Caco-2 (cell line): ENCODE data around the gene DOCK4. TPM values are rescaled to one million over a fixed set of nuclear protein-coding genes. Genes with fewer than 3 reads are reported as not detected.

Experiments
- BruUV-seq: library from RNA; stranded (reverse); fragments of 400-500 nt; replicated peaks from 2 replicates; lab custom pipeline; 2021; lab: Mats Ljungman, UMichigan
- CTCF ChIA-PET: fragments of 300-600 bp; sonication (Branson Sonifier 250); formaldehyde crosslinking; loops from one replicate; lab custom pipeline; 2022; ENCODE audit warnings: antibody characterized with exemption; lab: Charles Lee
- POLR2A ChIA-PET: fragments of 300-600 bp; sonication (Branson Sonifier 250); formaldehyde crosslinking; loops from one replicate; lab custom pipeline; 2022; ENCODE audit warnings: antibody characterized with exemption; lab: Charles Lee
- DNase-seq, 2 experiments: peaks; one replicate each; pipeline versions ENCODE4 v3.0.0 to v3.0.0-alpha.2; 2020 to 2022
- H3K27me3 ChIP-seq: replicated peaks from 2 replicates; pipeline ENCODE4 v1.6.0; 2011; ENCODE audit warnings: low read length; ENCODE audit not compliant: control insufficient read depth, insufficient read depth
- H3K36me3 ChIP-seq: 2 replicates; pipeline ENCODE4 v1.5.1; 2011; ENCODE audit warnings: low read length; ENCODE audit not compliant: control insufficient read depth, insufficient read depth
- H3K4me1 ChIP-seq: fragments of 250-450 bp; sonication (Bioruptor Pico); 2 replicates; pipeline ENCODE4 v1.5.1; 2020; ENCODE audit warnings: mild to moderate bottlenecking
- H3K4me3 ChIP-seq: 2 replicates; pipeline ENCODE4 v1.5.1; 2011; ENCODE audit warnings: low read depth, mild to moderate bottlenecking, control low read depth, low read length
- H3K9me3 ChIP-seq: fragments of 250-450 bp; sonication (Bioruptor Pico); 2 replicates; pipeline ENCODE4 v1.5.1; 2020; ENCODE audit warnings: mild to moderate bottlenecking, moderate library complexity
- H3K27ac Mint-ChIP-seq: one replicate; pipeline ENCODE4 v1.8.0; 2022; ENCODE audit warnings: mixed read lengths; ENCODE audit not compliant: unreplicated experiment
- H3K27me3 Mint-ChIP-seq: one replicate; pipeline ENCODE4 v1.8.0; 2022; ENCODE audit warnings: mixed read lengths; ENCODE audit not compliant: insufficient read depth, unreplicated experiment
- H3K36me3 Mint-ChIP-seq: one replicate; pipeline ENCODE4 v1.8.0; 2022; ENCODE audit warnings: mild to moderate bottlenecking, mixed read lengths; ENCODE audit not compliant: insufficient read depth, unreplicated experiment
- H3K4me1 Mint-ChIP-seq: one replicate; pipeline ENCODE4 v1.8.0; 2022; ENCODE audit warnings: low read depth, mixed read lengths; ENCODE audit not compliant: unreplicated experiment
- H3K4me3 Mint-ChIP-seq: one replicate; pipeline ENCODE4 v1.8.0; 2022; ENCODE audit warnings: mild to moderate bottlenecking, moderate library complexity, mixed read lengths; ENCODE audit not compliant: unreplicated experiment
- H3K9me3 Mint-ChIP-seq: one replicate; pipeline ENCODE4 v1.8.0; 2022; ENCODE audit warnings: mixed read lengths; ENCODE audit not compliant: unreplicated experiment
- intact Hi-C: fragments of 100-400 bp; cut with micrococcal nuclease; formaldehyde crosslinking; loops from one replicate; pipeline ENCODE4 v1.10.0; 2022; ENCODE audit not compliant: unreplicated experiment
- total RNA-seq: library from RNA; stranded (reverse); gene quantifications from 2 replicates; pipeline ENCODE4 v1.2.3, GENCODE V29; 2022
- TF ChIP-seq, protein P1 (sequence below), 2 experiments: fragments of 200-600 bp in 1 of 2; IDR thresholded peaks; 1 replicate in 1 of 2; 2 replicates in 1 of 2; pipeline versions ENCODE4 v1.5.1 to v1.8.0; 2011 to 2022; ENCODE audit warnings: antibody characterized with exemption in 1 of 2, control low read depth in 1 of 2, inconsistent platforms in 1 of 2, low read depth in 1 of 2, low read length in 1 of 2, mild to moderate bottlenecking in 1 of 2, moderate library complexity in 1 of 2; ENCODE audit not compliant: insufficient read depth in 1 of 2, severe bottlenecking in 1 of 2, unreplicated experiment in 1 of 2

DOCK4 gene
- total RNA-seq, 1 experiment from 2014 or later: 2.0 TPM

- H3K27me3 Mint-ChIP-seq: no peaks in the 10 kb centered on the region
- H3K4me3 Mint-ChIP-seq: no peak overlapping the region
- ChIA-PET CTCF (no interaction called here), POLR2A (no interaction called here)
- TF ChIP-seq, protein P1, sequence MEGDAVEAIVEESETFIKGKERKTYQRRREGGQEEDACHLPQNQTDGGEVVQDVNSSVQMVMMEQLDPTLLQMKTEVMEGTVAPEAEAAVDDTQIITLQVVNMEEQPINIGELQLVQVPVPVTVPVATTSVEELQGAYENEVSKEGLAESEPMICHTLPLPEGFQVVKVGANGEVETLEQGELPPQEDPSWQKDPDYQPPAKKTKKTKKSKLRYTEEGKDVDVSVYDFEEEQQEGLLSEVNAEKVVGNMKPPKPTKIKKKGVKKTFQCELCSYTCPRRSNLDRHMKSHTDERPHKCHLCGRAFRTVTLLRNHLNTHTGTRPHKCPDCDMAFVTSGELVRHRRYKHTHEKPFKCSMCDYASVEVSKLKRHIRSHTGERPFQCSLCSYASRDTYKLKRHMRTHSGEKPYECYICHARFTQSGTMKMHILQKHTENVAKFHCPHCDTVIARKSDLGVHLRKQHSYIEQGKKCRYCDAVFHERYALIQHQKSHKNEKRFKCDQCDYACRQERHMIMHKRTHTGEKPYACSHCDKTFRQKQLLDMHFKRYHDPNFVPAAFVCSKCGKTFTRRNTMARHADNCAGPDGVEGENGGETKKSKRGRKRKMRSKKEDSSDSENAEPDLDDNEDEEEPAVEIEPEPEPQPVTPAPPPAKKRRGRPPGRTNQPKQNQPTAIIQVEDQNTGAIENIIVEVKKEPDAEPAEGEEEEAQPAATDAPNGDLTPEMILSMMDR (IDR thresholded peaks at IDR 0.05; ENCODE audit: insufficient read depth in 1 of 2, low read depth in 1 of 2, low read length in 1 of 2, severe bottlenecking in 1 of 2, unreplicated experiment in 1 of 2): no peak
- peaks cover 27% of the 10 kb centered on the region for H3K4me1 Mint-ChIP-seq
- no TSS peak for BruUV-seq
- intact Hi-C loops: no loop called here
- no peak for DNase-seq
- H3K27ac Mint-ChIP-seq: no peak overlapping the region
- no peaks in the 10 kb centered on the region for H3K9me3 Mint-ChIP-seq
- H3K36me3 ChIP-seq: no peaks in the 10 kb centered on the region
- no peaks in the 10 kb centered on the region for H3K27me3 ChIP-seq
- no peak overlapping the region for H3K4me3 ChIP-seq
- H3K36me3 Mint-ChIP-seq: no peaks in the 10 kb centered on the region
- H3K9me3 ChIP-seq: no peaks in the 10 kb centered on the region
- peaks cover 23% of the 10 kb centered on the region for H3K4me1 ChIP-seq
Measured at GRCh38 chr7:112213735-112214134, 7.5 kb upstream of the DOCK4 start.

- TF ChIP-seq, protein P1 (IDR thresholded peaks at IDR 0.05; ENCODE audit: insufficient read depth in 1 of 2, low read depth in 1 of 2, low read length in 1 of 2, severe bottlenecking in 1 of 2, unreplicated experiment in 1 of 2): no peak
- POLR2A ChIA-PET: no interaction called here
- no peaks in the 10 kb centered on the region for H3K9me3 ChIP-seq
- no peak overlapping the region for H3K4me3 ChIP-seq
- peak in 1 of 2 experiments; percentile 3 for DNase-seq
- CTCF ChIA-PET: no interaction called here
- no TSS peak for BruUV-seq
- H3K36me3 Mint-ChIP-seq: no peaks in the 10 kb centered on the region
- no peak overlapping the region for H3K4me3 Mint-ChIP-seq
- H3K4me1 ChIP-seq: peaks cover 23% of the 10 kb centered on the region
- peak overlapping the region; percentile 30 for H3K27ac Mint-ChIP-seq
- no peaks in the 10 kb centered on the region for H3K27me3 Mint-ChIP-seq
- no peaks in the 10 kb centered on the region for H3K9me3 Mint-ChIP-seq
- H3K27me3 ChIP-seq: no peaks in the 10 kb centered on the region
- intact Hi-C loops: no loop called here
- no peaks in the 10 kb centered on the region for H3K36me3 ChIP-seq
- H3K4me1 Mint-ChIP-seq: peaks cover 21% of the 10 kb centered on the region
Measured at GRCh38 chr7:112212571-112212970, 6.4 kb upstream of the DOCK4 start.

- BruUV-seq: no TSS peak
- no peaks in the 10 kb centered on the region for H3K9me3 ChIP-seq
- H3K9me3 Mint-ChIP-seq: no peaks in the 10 kb centered on the region
- ChIA-PET POLR2A (no interaction called here), CTCF (no interaction called here)
- H3K27me3 ChIP-seq: no peaks in the 10 kb centered on the region
- peaks cover 23% of the 10 kb centered on the region for H3K4me1 ChIP-seq
- TF ChIP-seq, protein P1 (IDR thresholded peaks at IDR 0.05; ENCODE audit: insufficient read depth in 1 of 2, low read depth in 1 of 2, low read length in 1 of 2, severe bottlenecking in 1 of 2, unreplicated experiment in 1 of 2): no peak
- no peak overlapping the region for H3K4me3 ChIP-seq
- peak overlapping the region; percentile 1 for H3K27ac Mint-ChIP-seq
- H3K27me3 Mint-ChIP-seq: no peaks in the 10 kb centered on the region
- DNase-seq: peak in 1 of 2 experiments; percentile 32
- no peaks in the 10 kb centered on the region for H3K36me3 ChIP-seq
- H3K36me3 Mint-ChIP-seq: peaks cover 6% of the 10 kb centered on the region
- intact Hi-C loops: loop anchor here (2.0 kb wide), 1 partner anchor 729 kb away; no protein-coding TSS in a partner anchor
- H3K4me1 Mint-ChIP-seq: peaks cover 21% of the 10 kb centered on the region
- peak overlapping the region; percentile 26 for H3K4me3 Mint-ChIP-seq
Measured at GRCh38 chr7:112211348-112211907, 5.2 kb upstream of the DOCK4 start.
